Lower leg skin (tissue), 4 donors: ENCODE results near the gene NPAS3. TPM values are rescaled to one million over a fixed set of nuclear protein-coding genes. Genes with fewer than 3 reads are reported as not detected.

Source experiments
- DNase-seq, 2 donors: peaks; one replicate each; pipeline ENCODE4 v3.0.0-alpha.2; 2019; ENCODE audit warnings: low spot score in 2 of 2
- H3K4me3 ChIP-seq: fragments of 200-600 bp; sonication (generic); 2 replicates; pipeline ENCODE4 v1.5.1; 2017; ENCODE audit warnings: mild to moderate bottlenecking, low read depth; ENCODE audit not compliant: poor library complexity, severe bottlenecking
- POLR2A ChIP-seq, 2 donors: fragments of 450-650 bp; IDR thresholded peaks; one replicate each; pipeline ENCODE4 v1.6.1; 2016 to 2017; ENCODE audit warnings: antibody characterized with exemption in 2 of 2, mild to moderate bottlenecking in 1 of 2, moderate library complexity in 1 of 2
- WGBS, 2 donors: methylation state at CpG; one replicate each; pipeline ENCODE4 v1.1.5; 2018; 5-methylcytosine and 5-hydroxymethylcytosine counted together
- intact Hi-C: fragments of 100-400 bp; cut with DNase I; formaldehyde crosslinking; loops from one replicate; pipeline ENCODE4 v1.15.0; 2023; ENCODE audit warnings: low total_unique reads
- total RNA-seq, 4 donors: library from RNA; depleted of rRNA; stranded (reverse); fragments of >200 nt; gene quantifications; one replicate each; pipeline ENCODE4 v1.1.0, GENCODE V29; 2016
- TF ChIP-seq, protein P1 (sequence below), 3 donors: fragments of 450-650 bp; IDR thresholded peaks; one replicate each; pipeline ENCODE4 v1.5.1; 2016; ENCODE audit warnings: antibody characterized with exemption in 3 of 3, mild to moderate bottlenecking in 3 of 3, moderate library complexity in 2 of 3

The NPAS3 gene
- total RNA-seq, 4 donors from 2014 or later, result 0.25 to 0.29 TPM; not detected in 2

DNA sequence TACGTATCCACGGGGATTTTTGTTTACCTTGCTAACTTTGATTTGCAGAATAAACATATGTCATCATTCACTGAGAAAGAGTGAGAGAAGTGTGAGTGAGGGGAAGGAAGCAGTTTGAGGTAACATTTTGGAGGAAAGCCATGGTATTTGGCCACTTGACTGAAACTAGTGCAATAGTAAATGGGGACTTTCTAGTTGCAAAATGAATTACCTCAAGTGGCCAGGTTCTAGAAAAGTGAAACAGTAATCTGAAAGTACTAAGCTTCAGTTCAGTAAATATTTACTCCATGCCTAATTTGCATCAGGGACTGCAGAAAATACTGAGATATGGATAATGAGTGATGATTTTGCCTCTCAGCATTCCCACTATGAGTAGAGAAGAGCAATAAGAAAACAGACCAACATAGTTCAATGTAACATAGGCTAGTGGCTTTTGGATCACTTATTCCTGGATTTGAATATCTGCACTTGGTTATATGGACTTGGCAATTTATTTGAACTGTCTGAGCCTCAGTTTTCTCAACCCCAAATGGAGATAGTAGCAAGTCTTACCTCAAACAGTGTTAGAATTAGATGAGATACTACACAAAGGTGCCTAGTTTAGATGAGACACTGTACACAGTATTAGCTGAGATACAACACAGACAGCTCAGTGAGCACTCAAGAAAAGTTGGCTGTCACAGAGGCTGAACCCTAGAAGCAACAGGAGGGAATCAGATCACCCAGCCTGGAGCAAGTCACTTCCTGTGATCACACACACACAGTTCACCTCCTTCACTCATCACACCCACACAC lies 439.1 kb downstream of the NPAS3 start:
- WGBS, 2 donors, result 81 to 88% methylated on average over 2 of the region's 2 CpGs
- no peak overlapping the region for H3K4me3 ChIP-seq
- no peak for DNase-seq
- intact Hi-C loops, result no loop called here
- TF ChIP-seq POLR2A (IDR thresholded peaks at IDR 0.05), result no peak
- TF ChIP-seq, protein P1, sequence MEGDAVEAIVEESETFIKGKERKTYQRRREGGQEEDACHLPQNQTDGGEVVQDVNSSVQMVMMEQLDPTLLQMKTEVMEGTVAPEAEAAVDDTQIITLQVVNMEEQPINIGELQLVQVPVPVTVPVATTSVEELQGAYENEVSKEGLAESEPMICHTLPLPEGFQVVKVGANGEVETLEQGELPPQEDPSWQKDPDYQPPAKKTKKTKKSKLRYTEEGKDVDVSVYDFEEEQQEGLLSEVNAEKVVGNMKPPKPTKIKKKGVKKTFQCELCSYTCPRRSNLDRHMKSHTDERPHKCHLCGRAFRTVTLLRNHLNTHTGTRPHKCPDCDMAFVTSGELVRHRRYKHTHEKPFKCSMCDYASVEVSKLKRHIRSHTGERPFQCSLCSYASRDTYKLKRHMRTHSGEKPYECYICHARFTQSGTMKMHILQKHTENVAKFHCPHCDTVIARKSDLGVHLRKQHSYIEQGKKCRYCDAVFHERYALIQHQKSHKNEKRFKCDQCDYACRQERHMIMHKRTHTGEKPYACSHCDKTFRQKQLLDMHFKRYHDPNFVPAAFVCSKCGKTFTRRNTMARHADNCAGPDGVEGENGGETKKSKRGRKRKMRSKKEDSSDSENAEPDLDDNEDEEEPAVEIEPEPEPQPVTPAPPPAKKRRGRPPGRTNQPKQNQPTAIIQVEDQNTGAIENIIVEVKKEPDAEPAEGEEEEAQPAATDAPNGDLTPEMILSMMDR (IDR thresholded peaks at IDR 0.05), result no peak

DNA sequence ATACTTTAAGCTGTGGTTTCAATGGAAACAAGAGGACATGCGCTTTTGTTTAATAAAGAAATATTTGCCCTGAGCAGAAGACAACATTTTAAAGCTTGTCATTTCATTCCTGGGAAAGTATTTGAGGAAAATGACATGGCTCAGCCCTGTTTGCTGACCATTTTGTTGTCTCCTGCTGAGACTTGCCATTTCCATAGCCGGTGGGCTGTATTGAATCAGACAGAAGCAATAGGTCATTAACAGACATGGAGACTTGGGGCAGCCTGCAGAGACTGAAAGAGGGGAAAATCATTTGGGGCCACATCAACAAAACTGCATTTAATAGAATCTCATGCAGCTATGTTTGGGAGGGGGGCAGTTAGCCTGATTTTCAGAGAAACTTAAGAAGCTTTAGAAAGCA lies 443.0 kb downstream of the NPAS3 start:
- no peak for TF ChIP-seq POLR2A (IDR thresholded peaks at IDR 0.05)
- TF ChIP-seq, protein P1 (IDR thresholded peaks at IDR 0.05), result no peak
- no peak overlapping the region for H3K4me3 ChIP-seq

DNA sequence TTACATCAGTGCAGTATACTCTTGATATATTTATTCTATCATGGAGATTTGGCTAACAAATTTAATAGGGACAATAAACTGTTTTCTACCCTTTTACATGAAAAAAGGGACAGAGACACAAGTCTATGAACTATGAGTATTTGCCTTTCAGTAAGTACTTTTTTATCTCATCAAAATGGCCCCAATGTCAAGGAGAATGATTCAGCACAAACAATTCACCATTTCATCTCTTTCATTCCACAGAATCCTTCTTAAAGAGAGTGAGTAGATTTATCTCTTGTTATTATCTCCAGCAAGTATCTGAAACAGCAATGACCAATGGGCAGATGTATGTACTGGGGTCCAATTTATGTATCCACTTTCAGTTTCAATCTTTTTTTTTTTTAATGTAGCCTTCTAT lies 447.5 kb downstream of the NPAS3 start:
- DNase-seq, result no peak
- TF ChIP-seq POLR2A (IDR thresholded peaks at IDR 0.05), result no peak
- TF ChIP-seq, protein P1 (IDR thresholded peaks at IDR 0.05), result no peak
- intact Hi-C loops, result no loop called here
- no peak overlapping the region for H3K4me3 ChIP-seq

More for the DNA sequence above, 443.0 kb downstream of the NPAS3 start:
- 52 to 54% methylated on average over 2 of the region's 2 CpGs for WGBS, 2 donors
- DNase-seq, result no peak
- intact Hi-C loops, result no loop called here

DNA sequence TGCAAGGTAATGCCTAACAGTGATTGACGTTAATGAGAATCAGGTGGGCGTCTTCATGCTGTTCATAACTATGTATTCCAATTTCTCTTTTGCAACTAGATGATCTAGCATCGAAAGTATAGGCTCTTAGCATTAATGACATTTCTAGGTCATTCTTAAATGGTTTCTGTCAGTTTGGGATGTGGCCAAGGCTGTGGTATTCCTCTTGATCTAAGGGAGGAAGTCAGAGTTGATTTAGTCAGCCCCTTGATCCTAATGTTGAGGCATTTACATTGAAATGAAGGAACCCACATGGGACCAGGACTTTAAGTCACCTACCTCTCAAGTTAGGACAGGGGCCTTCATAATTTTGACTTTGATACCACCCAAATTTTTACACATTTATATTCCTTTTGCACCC lies 448.1 kb downstream of the NPAS3 start:
- H3K4me3 ChIP-seq, result no peak overlapping the region
- intact Hi-C loops, result no loop called here
- 81 to 86% methylated on average over 3 of the region's 3 CpGs for WGBS, 2 donors
- DNase-seq, result no peak
- no peak for TF ChIP-seq POLR2A (IDR thresholded peaks at IDR 0.05)
- TF ChIP-seq, protein P1 (IDR thresholded peaks at IDR 0.05), result no peak

DNA sequence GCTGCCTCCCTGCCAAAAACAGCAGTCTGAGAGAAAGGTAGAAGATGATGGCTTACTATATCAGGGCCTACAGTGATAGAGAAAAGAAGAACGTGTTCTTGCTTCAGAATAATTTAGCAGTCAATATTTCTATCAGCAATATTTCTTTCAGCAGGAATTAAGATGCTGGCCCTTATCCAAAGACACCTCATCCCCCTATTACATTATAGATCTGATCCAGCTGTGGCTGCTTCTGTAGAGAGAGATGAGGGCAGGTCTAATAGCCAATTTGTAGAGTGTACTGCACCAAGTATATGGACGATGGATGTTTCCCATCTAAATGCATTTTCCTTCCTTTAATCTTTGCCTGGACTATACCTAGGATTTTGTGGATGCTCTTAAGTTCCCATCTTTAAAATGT lies 451.7 kb downstream of the NPAS3 start:
- H3K4me3 ChIP-seq, result no peak overlapping the region
- WGBS, 2 donors, result 55 to 62% methylated on average over 2 of the region's 2 CpGs
- intact Hi-C loops, result no loop called here
- DNase-seq, result no peak
- TF ChIP-seq POLR2A (IDR thresholded peaks at IDR 0.05), result no peak
- TF ChIP-seq, protein P1 (IDR thresholded peaks at IDR 0.05), result no peak
